Kidney (tissue), 14 donors: ENCODE data around the gene LRRC75A. TPM values are rescaled to one million over a fixed set of nuclear protein-coding genes. Genes with fewer than 3 reads are reported as not detected.

Experiments
- DNase-seq, 5 donors: peaks; one replicate each; pipeline ENCODE4 v3.0.0-alpha.2; 2013 to 2020
- FAIRE-seq: peaks from 2 replicates; lab custom pipeline; 2012; peaks lifted over from hg19 to GRCh38; lab: Jason Lieb, UNC
- H3K27ac ChIP-seq, 2 donors: one replicate each; pipeline ENCODE4 v1.7.0; 2013; ENCODE audit warnings: low read depth in 2 of 2, low read length in 2 of 2, inconsistent platforms in 1 of 2
- H3K27me3 ChIP-seq: one replicate; pipeline ENCODE4 v1.7.1; 2013; ENCODE audit warnings: low read length, inconsistent platforms; ENCODE audit not compliant: control insufficient read depth, insufficient read depth
- H3K36me3 ChIP-seq, 3 donors: one replicate each; pipeline versions ENCODE4 v1.7.0 to v1.7.1; 2013; ENCODE audit warnings: low read length in 3 of 3, control low read depth in 1 of 3, inconsistent platforms in 1 of 3; ENCODE audit not compliant: insufficient read depth in 3 of 3, control insufficient read depth in 2 of 3
- H3K4me1 ChIP-seq, 3 donors: one replicate each; pipeline versions ENCODE4 v1.7.0 to v1.7.1; 2013; ENCODE audit warnings: low read length in 3 of 3, inconsistent platforms in 1 of 3, low read depth in 1 of 3; ENCODE audit not compliant: control insufficient read depth in 2 of 3, insufficient read depth in 2 of 3
- H3K4me3 ChIP-seq, 3 donors: one replicate each; pipeline versions ENCODE4 v1.7.0 to v1.8.1; 2013; ENCODE audit warnings: low read length in 3 of 3, control low read depth in 1 of 3, inconsistent platforms in 1 of 3
- H3K9ac ChIP-seq, 3 donors: one replicate each; pipeline versions ENCODE4 v1.7.0 to v1.7.1; 2013; ENCODE audit warnings: low read length in 3 of 3, control low read depth in 1 of 3, inconsistent platforms in 1 of 3
- H3K9me3 ChIP-seq, 3 donors: one replicate each; pipeline versions ENCODE4 v1.7.0 to v1.7.1; 2013; ENCODE audit warnings: low read length in 3 of 3, control low read depth in 1 of 3, inconsistent platforms in 1 of 3; ENCODE audit not compliant: control insufficient read depth in 2 of 3, insufficient read depth in 1 of 3
- intact Hi-C: fragments of 100-400 bp; cut with DNase I; formaldehyde crosslinking; loops from one replicate; pipeline ENCODE4 v1.11.1; 2022
- polyA plus RNA-seq: library from polyadenylated mRNA; stranded (reverse); fragments of 350-450 nt; fragmentation: Illumina TruSeq; extraction: RNeasy Lipid Tissue Mini Kit (QIAGEN cat#74804); gene quantifications from one replicate; pipeline ENCODE4 v1.2.3, GENCODE V29; 2014; ENCODE audit warnings: low read depth, low replicate concordance; ENCODE audit not compliant: insufficient read depth
- total RNA-seq: library from RNA; stranded (reverse); fragmentation: NEBNext Ultra II Directional; extraction: Animal tissue kit (Norgen Biotek cat#: 25700); gene quantifications from one replicate; pipeline ENCODE4 v1.2.1, GENCODE V29; 2021
- TF ChIP-seq, protein P1 (sequence below): IDR thresholded peaks from 3 replicates; pipeline ENCODE4 v1.5.1; 2012; ENCODE audit warnings: mild to moderate bottlenecking, moderate library complexity, borderline replicate concordance; ENCODE audit not compliant: insufficient read depth; ENCODE audit errors: extremely low read depth
- donor health status: control.
- donor health status: control.
- donor health status: control.
- donor health status: control.
- donor health status: control.
- donor health status: DM: yes; HTN: yes; CAD: no.
- donor health status: Normal renal cell carcinoma (clear cell type).

The LRRC75A gene
- total and polyA plus RNA-seq, 2 donors from 2014 or later = 2.5 to 2.6 TPM

DNA sequence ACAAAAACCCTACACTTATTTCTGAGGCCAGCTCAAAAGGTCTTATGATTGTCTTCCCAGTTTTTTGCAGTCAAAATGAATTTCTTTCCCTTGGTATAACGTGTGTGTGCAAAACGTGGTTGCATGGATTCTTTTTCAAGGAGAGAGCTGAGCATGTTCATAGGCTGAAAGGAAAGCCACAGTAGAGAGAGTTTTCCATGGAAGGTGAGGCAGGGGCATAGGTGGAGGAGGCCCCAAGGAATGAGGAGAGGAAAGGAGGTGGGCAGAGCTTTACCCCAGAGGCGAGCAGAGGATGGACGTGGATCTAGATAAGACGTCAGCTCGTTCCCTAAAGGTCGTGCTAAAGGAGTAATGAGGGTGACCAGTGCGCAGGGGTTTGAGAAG is 53.8 kb downstream of the LRRC75A start:
- Histone ChIP-seq H3K4me3 (peak overlapping the region; percentile 89 to 91 (median 90)), H3K27me3 (no peaks in the 10 kb centered on the region), H3K9ac (peak overlapping the region; percentile 32 to 85 (median 58)), H3K36me3 (peaks cover 5 to 19% (median 13%) of the 10 kb centered on the region in 3 donors), H3K4me1 (peaks cover 3 to 20% (median 8%) of the 10 kb centered on the region in 3 donors), H3K9me3 (no peaks in the 10 kb centered on the region), H3K27ac (peak overlapping the region; percentile 52 to 92)
- FAIRE-seq (no peak), DNase-seq (no peak)
- TF ChIP-seq, protein P1, sequence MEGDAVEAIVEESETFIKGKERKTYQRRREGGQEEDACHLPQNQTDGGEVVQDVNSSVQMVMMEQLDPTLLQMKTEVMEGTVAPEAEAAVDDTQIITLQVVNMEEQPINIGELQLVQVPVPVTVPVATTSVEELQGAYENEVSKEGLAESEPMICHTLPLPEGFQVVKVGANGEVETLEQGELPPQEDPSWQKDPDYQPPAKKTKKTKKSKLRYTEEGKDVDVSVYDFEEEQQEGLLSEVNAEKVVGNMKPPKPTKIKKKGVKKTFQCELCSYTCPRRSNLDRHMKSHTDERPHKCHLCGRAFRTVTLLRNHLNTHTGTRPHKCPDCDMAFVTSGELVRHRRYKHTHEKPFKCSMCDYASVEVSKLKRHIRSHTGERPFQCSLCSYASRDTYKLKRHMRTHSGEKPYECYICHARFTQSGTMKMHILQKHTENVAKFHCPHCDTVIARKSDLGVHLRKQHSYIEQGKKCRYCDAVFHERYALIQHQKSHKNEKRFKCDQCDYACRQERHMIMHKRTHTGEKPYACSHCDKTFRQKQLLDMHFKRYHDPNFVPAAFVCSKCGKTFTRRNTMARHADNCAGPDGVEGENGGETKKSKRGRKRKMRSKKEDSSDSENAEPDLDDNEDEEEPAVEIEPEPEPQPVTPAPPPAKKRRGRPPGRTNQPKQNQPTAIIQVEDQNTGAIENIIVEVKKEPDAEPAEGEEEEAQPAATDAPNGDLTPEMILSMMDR = no peak
- intact Hi-C loops = no loop called here

- DNase-seq (no peak), FAIRE-seq (no peak)
- H3K27ac ChIP-seq = no peak overlapping the region
- H3K36me3 ChIP-seq = peaks cover 3 to 10% (median 9%) of the 10 kb centered on the region in 3 donors
- H3K9me3 ChIP-seq = no peaks in the 10 kb centered on the region
- intact Hi-C loops = no loop called here
- peaks cover 3 to 14% (median 8%) of the 10 kb centered on the region in 3 donors for H3K4me1 ChIP-seq
- no peaks in the 10 kb centered on the region for H3K27me3 ChIP-seq
- no peak overlapping the region for H3K9ac ChIP-seq
- TF ChIP-seq, protein P1 = no peak
- no peak overlapping the region for H3K4me3 ChIP-seq
Measured at GRCh38 chr17:16437083-16437482, 54.9 kb downstream of the LRRC75A start.

DNA sequence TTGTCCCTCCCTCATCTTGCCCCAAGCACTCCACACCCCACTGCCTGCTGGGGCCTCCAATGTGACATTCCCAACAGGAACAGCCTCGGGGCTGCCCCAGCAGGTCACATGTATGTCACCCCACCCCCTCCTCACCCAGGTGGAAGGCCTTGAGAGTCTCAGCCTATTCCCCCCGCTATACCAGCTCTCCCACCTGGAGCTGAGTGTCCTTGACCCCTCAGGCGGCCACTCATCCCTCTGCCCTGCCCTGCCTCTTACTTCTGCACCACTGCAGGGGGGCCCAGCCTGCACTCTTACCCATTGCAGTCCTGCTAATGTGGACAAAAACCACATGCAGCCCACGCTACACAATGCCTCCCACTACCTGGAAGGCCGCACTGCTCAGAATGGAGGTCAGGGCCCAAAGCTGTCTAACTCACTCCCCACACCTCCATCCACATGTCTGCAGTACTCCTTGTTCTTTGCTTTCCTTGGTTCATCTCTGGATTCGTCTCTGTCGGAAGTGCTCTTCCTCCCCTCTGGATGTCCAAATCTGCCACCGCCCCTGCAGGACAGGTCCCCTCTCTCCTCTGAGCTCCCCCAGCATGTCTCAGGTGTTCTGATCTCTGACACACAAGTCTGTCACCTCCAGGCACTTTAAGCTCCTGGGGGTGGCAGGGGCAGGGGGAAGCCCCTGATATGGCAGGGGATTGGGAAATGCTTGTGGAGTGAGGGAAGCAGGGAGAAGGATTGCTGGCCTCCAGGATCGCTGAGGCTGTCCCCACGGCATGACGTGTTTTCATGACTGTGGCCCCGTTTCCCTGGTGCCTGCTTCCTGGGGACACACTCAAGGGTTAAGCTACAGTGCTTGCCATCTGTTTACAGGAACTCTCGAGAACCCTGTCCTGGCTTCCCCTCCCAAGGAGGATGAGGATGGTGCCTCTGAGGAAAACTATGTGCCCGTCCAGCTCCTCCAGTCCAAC is 55.8 kb downstream of the LRRC75A start:
- FAIRE-seq (no peak), DNase-seq (no peak)
- H3K9me3 ChIP-seq = no peaks in the 10 kb centered on the region
- intact Hi-C loops = no loop called here
- H3K4me3 ChIP-seq = no peak overlapping the region
- no peaks in the 10 kb centered on the region for H3K27me3 ChIP-seq
- H3K27ac ChIP-seq = no peak overlapping the region
- H3K4me1 ChIP-seq = peaks cover 3 to 14% (median 8%) of the 10 kb centered on the region in 3 donors
- no peak overlapping the region for H3K9ac ChIP-seq
- peaks cover 2 to 5% (median 3%) of the 10 kb centered on the region in 3 donors for H3K36me3 ChIP-seq
- TF ChIP-seq, protein P1 = no peak
